GM06990 (cell line): Measurements from ENCODE around the gene B4GALT5.

Source experiments
- DNase-seq: peaks from one replicate; pipeline ENCODE4 v3.0.0-alpha.2; 2011; ENCODE audit not compliant: insufficient read length; ENCODE audit errors: extremely low read depth
- H3K27me3 ChIP-seq: replicated peaks from 2 replicates; pipeline ENCODE4 v1.6.0; 2011; ENCODE audit warnings: low read length; ENCODE audit not compliant: control insufficient read depth, insufficient read depth
- H3K36me3 ChIP-seq: 2 replicates; pipeline ENCODE4 v1.5.1; 2011; ENCODE audit warnings: low read length; ENCODE audit not compliant: control insufficient read depth, insufficient read depth
- H3K4me3 ChIP-seq: replicated peaks from 2 replicates; pipeline ENCODE4 v1.5.1; 2011; ENCODE audit warnings: low read depth, mild to moderate bottlenecking, control low read depth, low read length
- TF ChIP-seq, protein P1 (sequence below): IDR thresholded peaks from 2 replicates; pipeline ENCODE4 v1.5.1; 2011; ENCODE audit warnings: low read length, control low read depth, mild to moderate bottlenecking, inconsistent platforms; ENCODE audit not compliant: insufficient read depth, poor library complexity, severe bottlenecking

Gene B4GALT5

DNA sequence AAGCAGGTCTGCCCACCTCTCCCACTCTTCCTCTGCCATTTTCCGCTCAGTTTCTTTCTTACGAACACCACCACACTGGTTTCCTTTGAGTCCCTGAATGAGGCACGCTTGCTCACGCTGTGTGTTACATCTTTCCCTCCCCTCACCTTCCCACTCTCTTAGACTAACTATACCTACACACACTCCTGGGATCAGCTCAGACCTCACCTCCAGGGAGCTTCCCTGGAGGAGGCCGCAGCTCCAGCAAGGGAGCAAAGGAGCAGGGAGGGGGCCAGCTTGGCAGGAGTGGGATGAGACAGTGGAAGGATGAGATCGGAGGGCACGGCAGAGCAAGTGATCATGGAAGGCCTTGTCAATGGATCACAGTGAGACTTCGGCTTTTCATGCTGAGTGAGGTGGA lies 28.3 kb upstream of the B4GALT5 start:
- TF ChIP-seq, protein P1, sequence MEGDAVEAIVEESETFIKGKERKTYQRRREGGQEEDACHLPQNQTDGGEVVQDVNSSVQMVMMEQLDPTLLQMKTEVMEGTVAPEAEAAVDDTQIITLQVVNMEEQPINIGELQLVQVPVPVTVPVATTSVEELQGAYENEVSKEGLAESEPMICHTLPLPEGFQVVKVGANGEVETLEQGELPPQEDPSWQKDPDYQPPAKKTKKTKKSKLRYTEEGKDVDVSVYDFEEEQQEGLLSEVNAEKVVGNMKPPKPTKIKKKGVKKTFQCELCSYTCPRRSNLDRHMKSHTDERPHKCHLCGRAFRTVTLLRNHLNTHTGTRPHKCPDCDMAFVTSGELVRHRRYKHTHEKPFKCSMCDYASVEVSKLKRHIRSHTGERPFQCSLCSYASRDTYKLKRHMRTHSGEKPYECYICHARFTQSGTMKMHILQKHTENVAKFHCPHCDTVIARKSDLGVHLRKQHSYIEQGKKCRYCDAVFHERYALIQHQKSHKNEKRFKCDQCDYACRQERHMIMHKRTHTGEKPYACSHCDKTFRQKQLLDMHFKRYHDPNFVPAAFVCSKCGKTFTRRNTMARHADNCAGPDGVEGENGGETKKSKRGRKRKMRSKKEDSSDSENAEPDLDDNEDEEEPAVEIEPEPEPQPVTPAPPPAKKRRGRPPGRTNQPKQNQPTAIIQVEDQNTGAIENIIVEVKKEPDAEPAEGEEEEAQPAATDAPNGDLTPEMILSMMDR, result no peak
- DNase-seq, result no peak
- Histone ChIP-seq H3K27me3 (no peaks in the 10 kb centered on the region), H3K36me3 (no peaks in the 10 kb centered on the region), H3K4me3 (no peak overlapping the region)

DNA sequence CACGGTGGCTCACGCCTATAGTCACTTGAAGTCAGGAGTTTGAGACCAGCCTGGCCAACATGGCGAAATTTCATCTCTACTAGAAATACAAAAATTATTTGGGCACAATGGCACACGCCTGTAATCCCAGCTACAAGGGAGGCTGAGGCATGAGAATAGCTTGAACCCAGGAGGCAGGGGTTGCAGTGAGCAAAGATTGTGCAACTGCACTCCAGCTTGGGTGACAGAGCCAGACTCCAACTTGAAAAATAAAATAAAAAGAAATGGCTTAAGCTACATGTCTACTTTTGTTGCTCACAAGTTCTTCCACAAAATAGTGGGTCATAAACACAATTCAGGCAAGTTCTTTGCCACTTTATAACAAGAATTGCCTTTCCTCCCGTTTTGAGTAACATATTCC lies 27.1 kb upstream of the B4GALT5 start:
- TF ChIP-seq, protein P1, result no peak
- Histone ChIP-seq H3K4me3 (no peak overlapping the region), H3K27me3 (no peaks in the 10 kb centered on the region), H3K36me3 (no peaks in the 10 kb centered on the region)
- no peak for DNase-seq

DNA sequence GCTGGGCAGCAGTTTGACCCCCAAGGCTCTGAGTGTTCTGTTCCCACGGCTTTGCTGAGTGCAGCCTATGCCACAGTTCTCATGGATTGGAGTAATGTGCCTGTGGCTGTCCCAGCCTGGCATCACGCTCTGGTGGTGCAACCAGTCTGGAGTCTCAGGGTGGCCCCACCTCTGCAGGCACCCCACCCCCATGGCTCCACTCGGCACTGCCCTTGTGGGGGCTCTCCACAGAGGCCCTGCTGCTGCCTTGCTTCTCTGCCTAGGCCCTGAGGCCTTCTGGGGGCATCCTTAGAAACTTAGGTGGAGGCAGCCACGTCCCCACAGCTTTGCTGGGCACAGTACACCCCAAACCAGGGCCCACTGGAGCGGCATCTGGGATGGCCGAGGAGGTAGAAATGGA lies 25.4 kb upstream of the B4GALT5 start:
- TF ChIP-seq, protein P1, result no peak
- no peak for DNase-seq
- no peak overlapping the region for H3K4me3 ChIP-seq
- no peaks in the 10 kb centered on the region for H3K27me3 ChIP-seq
- no peaks in the 10 kb centered on the region for H3K36me3 ChIP-seq

DNA sequence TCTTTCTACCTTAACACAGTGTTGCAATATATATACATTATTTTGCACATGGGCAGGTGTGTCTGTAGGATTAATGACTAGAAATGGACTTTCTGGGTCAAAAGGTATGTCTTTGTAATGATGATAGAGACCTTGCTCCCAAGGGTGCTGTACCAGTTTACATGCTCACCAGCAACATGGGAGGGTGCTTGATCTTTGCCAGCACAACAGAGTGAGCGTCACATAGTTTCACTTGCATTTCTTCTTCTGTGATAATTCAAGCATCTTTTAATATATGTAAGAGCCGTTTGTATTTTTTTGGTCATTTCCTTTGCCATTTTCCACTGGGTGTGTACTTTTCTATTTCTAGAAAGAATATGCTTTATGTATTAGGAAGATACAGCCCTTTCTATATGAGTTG lies 23.6 kb upstream of the B4GALT5 start:
- Histone ChIP-seq H3K27me3 (no peaks in the 10 kb centered on the region), H3K36me3 (no peaks in the 10 kb centered on the region), H3K4me3 (no peak overlapping the region)
- no peak for DNase-seq
- TF ChIP-seq, protein P1, result no peak

DNA sequence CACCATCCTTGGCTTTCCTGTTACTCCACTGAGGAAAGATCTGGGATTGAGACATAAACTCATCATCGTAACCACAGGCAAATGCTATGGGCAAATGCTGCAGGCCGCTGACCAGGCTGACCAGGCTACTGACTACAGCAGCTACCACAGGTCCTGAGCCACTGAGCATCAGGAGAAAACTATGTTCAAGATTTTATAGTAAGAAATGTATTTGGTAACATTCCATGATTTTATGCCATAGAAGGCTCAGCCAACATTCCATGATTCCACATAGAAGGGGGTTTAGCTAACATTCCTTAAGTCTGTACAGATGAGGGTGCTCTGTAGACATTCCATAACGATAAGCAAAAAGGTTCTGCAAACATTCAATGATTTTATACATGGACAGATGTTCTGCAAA lies 16.1 kb upstream of the B4GALT5 start:
- DNase-seq, result no peak
- H3K36me3 ChIP-seq, result no peaks in the 10 kb centered on the region
- no peak overlapping the region for H3K4me3 ChIP-seq
- TF ChIP-seq, protein P1, result no peak
- H3K27me3 ChIP-seq, result no peaks in the 10 kb centered on the region

DNA sequence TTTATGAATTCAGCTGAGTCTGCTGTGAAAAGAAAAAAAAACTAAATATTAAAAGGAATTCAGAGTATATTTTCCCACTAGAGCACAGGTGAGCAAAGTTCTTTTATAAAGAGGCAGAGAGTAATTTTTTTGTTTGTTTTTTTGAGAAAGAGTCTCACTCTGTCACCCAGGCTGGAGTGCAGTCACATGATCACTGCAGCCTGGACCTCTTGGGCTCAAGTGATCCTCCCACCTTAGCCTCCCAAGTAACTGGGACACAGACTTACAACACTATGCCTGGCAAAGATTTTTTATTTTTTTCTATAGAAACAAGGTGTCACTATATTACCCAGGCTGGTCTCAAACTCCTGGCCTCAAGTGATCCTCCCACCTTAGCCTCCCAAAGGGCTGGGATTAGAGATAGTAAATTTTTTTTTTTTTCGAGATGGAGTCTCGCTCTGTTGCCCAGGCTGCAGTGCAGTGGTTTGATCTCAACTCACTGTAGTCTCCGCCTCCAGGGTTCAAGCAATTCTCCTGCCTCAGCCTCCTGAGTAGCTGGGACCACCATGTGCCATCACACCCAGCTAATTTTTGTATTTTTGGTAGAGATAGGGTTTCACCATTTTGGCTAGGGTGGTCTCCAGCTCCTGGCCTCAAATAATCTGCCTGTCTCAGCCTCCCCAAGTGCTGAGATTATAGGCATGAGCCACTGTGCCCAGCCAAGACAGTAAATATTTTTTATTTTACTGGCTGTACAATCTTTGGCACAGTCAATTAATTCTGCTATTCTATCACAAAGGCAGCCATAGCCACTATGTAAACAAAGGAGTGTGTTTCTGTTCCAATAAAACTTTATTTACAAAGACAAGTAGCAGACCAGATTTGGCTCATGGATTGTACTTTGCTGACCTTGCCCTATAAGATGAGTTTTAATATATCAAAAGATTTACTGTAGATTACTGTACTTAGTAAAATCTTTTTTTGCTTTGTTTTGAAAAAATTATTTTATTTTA lies 14.5 kb upstream of the B4GALT5 start:
- TF ChIP-seq, protein P1, result no peak
- Histone ChIP-seq H3K4me3 (no peak overlapping the region), H3K36me3 (no peaks in the 10 kb centered on the region), H3K27me3 (no peaks in the 10 kb centered on the region)
- DNase-seq, result no peak
